ENCODE results near the gene MYO1E.

- no peak for TF ChIP-seq CTCF (IDR thresholded peaks at IDR 0.05; ENCODE audit: low read depth, low read length, missing input control)
- TF ChIP-seq JUND (IDR thresholded peaks at IDR 0.05), result no peak
- no peak for TF ChIP-seq FOXA2 (IDR thresholded peaks at IDR 0.05)
- no peak for TF ChIP-seq GABPA (IDR thresholded peaks at IDR 0.05 in 1 of 2, conservative IDR thresholded peaks at IDR 0.05 in 1 of 2)
- TF ChIP-seq ATF3 (IDR thresholded peaks at IDR 0.05), result no peak
- no peak for TF ChIP-seq ZBTB33 (IDR thresholded peaks at IDR 0.05)
- no peak for TF ChIP-seq SP1 (IDR thresholded peaks at IDR 0.05)
These were observed 143.7 kb downstream of the MYO1E start for GRCh38 chr15:59229015-59229414.

Measured in liver (tissue), 3 donors.